HG03378 (cell line): Measurements from ENCODE around the gene PDZD7.

ENCODE experiments used
- ATAC-seq: cut with Tn5 transposase; IDR thresholded peaks from one replicate; pipeline ENCODE4 v1.9.1; 2021; ENCODE audit warnings: mild to moderate bottlenecking, moderate library complexity; ENCODE audit not compliant: unreplicated experiment

Gene PDZD7

GRCh38 chr10:101020427-101021075, 10.4 kb downstream of the PDZD7 start:
- ATAC-seq: no peak

- ATAC-seq: no peak
Observed at GRCh38 chr10:101019440-101019703, 11.6 kb downstream of the PDZD7 start.

DNA sequence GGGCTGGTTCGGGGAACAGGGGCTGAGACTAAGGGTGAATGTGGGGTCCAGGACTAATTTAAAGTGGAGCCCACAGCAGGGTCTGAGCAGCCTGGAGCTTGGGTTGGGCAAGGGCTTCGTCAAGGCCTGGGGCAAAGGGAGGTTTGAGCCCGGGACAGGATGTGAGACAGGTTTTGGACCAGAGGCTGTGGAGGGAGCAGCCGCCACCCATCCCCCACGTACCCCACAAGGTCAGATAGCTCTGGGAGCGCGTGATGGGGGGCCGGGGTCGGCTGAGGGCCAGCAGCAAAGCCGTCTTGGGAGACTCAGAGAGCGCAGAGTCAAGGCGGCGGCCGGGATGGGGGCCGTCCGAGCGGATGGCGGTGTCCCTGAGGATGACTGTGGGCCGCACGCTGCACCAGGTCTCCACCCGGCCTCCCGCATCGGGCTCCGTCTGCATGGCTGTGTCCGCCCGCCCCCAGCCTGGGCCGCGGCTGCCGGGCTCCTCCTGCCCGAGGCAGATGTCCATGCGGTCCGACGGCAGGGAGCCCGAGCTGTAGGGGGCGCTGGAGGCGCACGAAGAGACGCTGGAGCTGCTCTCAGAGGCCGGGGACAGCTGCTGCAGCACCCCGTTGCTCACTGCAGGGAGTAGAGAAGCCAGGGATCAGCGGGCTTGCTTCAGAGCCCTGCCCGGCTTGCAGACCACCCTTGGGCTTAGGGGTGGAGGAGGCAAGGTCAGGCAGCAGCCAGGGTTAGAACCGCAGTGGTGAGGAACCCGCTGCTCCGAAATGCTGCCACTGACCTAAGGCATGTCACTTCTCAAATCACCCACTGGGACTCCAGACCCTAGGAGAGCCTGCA, 12.1 kb downstream of the PDZD7 start:
- ATAC-seq: no peak

DNA sequence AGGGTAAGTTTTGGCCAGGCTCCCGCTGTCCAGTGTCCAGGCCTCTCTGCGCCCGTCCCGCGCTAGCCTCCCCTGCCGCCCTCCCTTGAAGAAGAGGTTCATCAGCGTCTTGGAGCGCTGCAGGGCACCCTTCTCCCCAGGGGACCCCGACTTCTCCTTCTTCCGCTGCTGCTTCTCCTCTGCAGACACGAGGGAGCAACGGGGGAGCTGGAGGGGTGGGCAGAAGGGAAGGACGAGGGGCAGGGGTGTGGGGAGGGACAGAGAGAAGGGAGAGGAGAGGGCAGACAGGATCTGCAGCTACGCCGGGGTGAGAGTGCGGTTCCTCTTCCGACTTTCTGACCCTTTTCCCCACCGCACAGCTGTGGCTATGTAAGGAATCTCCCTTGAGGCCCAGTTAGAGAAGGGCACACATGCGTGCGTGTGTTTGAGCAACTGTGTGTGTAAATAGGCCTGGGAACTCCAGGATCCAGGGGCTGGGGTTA, 12.8 kb downstream of the PDZD7 start:
- no peak for ATAC-seq

GRCh38 chr10:101016814-101017213, 14.1 kb downstream of the PDZD7 start:
- ATAC-seq: no peak

GRCh38 chr10:101015582-101015973, 15.4 kb downstream of the PDZD7 start:
- ATAC-seq: no peak

GRCh38 chr10:101014966-101015581, 15.9 kb downstream of the PDZD7 start:
- no peak for ATAC-seq

GRCh38 chr10:101014230-101014884, 16.6 kb downstream of the PDZD7 start:
- ATAC-seq: no peak

DNA sequence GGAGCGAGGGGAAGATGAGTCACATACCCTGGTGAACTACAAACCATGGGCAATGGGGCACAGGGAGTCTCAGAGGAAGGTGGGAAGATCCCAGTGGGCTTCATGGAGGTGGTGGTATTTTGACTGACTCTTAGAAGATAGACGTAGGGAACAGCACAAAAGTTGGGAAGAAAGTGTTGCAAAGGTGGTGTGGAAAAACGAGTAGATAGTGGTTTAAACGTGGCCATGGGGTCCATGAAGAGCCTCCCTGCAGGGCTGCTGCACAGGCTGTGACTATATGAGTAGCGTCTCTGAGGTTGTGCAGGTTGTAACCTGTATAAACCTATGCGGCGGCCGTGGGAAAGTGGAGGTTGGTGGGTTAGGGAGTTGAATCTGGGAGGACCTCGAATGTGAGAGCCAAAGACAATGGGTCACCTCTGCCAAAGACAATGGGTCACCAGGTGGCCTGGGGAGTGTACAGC, 17.5 kb downstream of the PDZD7 start:
- ATAC-seq: no peak

DNA sequence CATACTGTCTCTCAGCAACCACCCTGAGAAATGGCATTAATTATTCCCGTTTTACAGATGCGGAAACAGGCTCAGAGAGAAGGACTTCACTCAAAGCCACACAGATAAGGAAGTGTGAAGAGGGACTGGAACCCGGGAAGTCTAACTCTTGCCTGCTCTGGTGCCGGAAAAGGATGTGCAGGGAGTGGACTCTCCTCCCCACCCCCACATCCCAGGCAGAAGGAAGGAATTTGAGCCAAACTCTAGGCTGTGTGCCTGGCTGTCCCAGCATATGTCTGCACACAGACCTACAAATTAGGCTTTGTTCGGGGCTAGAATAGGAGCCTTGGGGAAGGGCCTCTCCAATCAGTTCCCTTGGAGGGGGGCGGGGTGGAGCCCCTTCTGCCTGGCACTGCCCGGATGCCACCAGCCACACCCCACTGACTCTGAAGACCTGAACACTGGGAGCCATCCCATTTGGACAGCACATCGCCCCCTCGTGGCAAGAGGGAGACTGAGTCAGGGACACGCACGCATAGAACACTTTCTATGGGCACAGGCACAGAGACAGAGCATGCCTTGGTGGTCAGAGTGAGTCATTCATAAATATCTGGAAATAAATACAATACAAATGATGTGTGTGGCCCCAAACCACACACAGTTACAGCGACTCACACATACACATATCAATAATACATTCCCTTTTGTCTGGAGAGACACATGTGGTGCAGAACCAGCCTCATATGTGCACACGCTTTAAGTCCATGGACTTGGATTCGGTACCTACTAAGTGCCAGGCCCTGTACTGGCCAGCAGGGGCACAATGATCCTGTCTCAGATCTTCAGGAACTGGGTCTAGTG, 18.2 kb downstream of the PDZD7 start:
- ATAC-seq: peak; percentile 81

GRCh38 chr10:101011517-101012423, 19.2 kb downstream of the PDZD7 start:
- no peak for ATAC-seq

DNA sequence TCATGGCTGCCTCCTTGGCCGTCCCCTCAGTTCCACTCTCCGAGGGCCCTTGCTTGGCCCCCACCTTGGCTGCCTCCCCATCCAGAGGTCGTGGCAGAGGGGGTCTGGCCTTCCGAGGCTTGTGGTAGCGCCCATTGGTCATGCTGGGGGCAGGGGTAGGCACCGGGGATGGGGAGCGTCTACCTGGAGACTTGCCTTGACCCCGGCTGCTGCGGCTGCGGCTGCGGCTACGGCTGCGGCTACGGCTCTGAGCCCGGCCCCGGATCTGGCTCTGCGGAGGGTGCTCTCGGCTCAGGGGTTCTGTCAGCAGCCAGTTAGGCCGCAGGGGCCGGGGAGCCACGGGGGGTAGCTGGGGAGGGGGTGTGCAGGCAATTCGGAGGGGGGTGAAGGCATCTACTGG, 20.6 kb downstream of the PDZD7 start:
- no peak for ATAC-seq

DNA sequence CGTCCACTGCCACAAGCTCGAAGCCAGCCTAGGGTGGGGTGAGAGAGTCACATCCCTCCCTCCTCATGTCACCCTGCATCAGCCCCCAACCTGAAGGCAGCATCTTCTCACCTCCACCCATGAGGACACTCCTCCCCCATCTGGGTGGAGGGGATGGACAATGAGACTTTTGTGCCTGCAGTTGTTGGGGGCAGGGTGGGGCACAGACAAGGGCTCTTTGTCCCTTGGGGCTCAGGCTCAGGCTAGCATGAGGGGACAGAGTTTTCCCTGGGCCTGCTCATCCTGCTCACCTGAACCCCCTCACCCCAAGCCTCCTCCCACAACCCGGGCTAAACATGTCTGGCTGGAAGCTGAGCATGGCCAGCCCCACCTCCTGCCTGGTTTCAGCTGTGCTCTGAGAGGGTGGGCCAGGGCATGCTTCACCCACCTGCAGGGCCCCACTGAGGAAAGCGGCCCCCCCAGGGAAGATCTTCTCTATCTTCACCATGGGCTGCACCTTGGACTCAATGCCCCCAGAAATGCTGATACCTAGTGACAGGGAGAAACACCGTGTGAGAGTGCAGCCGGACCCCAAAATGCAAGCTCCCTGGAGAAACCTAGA, 22.0 kb downstream of the PDZD7 start:
- ATAC-seq: no peak

- ATAC-seq: no peak
Observed at GRCh38 chr10:101007915-101008822, 22.8 kb downstream of the PDZD7 start.

DNA sequence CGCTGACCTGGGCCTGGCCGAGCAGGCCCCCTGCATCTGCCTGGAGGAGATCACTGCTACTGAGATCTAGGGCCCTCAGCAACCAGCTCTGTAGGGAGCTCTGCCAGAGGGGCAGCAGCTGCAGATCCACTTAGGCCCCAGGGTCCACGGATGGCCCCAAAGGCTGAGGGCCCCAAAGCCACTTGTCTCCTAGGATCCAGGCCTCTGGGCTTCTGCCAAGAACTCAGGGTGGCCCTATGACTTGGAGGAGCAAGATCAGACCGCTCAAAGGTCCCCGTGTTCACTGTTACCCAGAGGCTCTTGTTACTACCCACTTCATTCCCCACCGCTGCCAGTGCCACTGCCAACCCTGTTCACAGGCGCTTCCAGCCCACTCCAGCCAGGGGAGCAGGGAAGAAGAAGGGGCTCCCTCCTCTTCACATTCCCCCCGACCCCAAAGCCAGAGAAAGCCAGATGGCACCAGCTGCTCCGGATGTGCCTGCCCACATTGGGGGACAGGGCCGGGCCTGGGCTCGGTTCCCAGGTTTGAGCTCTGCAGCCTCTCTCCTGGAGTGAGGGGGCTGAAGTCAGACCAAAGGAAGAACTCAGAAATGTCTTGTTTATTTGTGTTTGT, 23.7 kb downstream of the PDZD7 start:
- no peak for ATAC-seq

DNA sequence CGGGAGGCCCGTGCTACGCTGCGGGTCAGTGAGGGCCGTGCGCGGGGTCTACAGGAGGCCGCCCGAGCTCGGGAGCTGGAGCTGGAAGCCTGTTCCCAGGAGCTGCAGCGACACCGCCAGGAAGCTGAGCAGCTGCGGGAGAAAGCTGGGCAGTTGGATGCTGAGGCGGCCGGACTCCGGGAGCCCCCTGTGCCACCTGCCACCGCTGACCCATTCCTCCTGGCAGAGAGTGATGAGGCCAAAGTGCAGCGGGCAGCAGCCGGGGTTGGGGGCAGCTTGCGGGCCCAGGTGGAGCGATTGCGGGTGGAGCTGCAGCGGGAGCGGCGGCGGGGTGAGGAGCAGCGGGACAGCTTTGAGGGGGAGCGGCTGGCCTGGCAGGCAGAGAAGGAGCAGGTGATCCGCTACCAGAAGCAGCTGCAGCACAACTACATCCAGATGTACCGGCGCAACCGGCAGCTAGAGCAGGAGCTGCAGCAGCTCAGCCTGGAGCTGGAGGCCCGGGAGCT, 24.3 kb downstream of the PDZD7 start:
- no peak for ATAC-seq

DNA sequence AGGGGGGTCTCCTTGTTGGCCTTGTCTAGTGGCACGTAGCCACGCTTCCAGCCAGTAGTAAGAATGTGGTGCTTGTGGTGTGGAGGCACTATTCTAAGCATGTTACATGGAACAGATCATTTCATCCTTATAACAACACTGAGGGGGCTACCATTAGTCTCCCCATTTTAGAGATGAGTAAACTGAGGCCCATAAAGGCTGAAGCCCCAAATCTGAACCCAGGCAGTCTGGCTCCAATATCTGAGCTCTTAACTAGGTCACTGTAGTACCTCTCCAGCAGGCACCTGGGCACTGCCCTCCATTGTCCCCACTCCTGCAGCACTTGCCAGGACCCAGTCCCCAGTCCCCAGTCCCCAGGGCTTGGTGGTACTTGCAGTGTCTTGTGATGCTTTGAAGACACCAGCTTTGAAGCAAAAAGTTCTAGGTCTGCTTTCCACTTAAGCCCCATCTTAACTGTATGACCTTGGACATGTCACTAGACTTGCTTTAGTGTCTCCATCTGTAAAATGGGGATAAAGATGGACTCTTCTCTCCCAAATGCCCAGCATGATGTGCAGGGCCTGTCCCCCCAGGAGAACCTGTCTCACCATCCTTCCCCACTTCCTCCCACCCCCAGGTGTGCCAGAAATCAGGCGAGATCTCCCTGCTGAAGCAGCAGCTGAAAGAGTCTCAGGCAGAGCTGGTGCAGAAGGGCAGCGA, 24.9 kb downstream of the PDZD7 start:
- ATAC-seq: no peak
